H1 (cell line): Measurements from ENCODE around the gene HOXB6. TPM values are rescaled to one million over a fixed set of nuclear protein-coding genes. Genes with fewer than 3 reads are reported as not detected.
A peak's percentile ranks its signal among the peaks of the same experiment; 100 is the strongest.

ENCODE experiments used
- CTCF ChIA-PET: fragments of 300-600 bp; sonication (Branson Sonifier 250); formaldehyde crosslinking; loops from one replicate; lab custom pipeline; 2021; ENCODE audit not compliant: partially characterized antibody; lab: Charles Lee
- POLR2A ChIA-PET: fragments of 300-600 bp; sonication (Branson Sonifier 250); formaldehyde crosslinking; loops from one replicate; lab custom pipeline; 2021; ENCODE audit warnings: inconsistent platforms; ENCODE audit not compliant: partially characterized antibody; lab: Charles Lee
- DNase-seq, 2 experiments: peaks; one replicate each; pipeline versions ENCODE4 v3.0.0 to v3.0.0-alpha.2; 2010 to 2022; ENCODE audit warnings: low spot score in 2 of 2, low read depth in 1 of 2, mixed read lengths in 1 of 2
- FAIRE-seq: peaks from 2 replicates; lab custom pipeline; 2011; peaks lifted over from hg19 to GRCh38; lab: Jason Lieb, UNC
- H2AFZ ChIP-seq: 2 replicates; pipeline ENCODE4 v1.8.1; 2012; ENCODE audit warnings: low read length, inconsistent platforms
- H2AK5ac ChIP-seq: 2 replicates; pipeline ENCODE4 v1.6.1; 2013; ENCODE audit warnings: low read depth, low read length
- H2BK120ac ChIP-seq: replicated peaks from 2 replicates; pipeline ENCODE3; 2013; ENCODE audit warnings: low read depth, low read length, inconsistent platforms
- H2BK12ac ChIP-seq: 2 replicates; pipeline ENCODE4 v1.6.1; 2013; ENCODE audit warnings: low read depth, low read length
- H2BK15ac ChIP-seq: 2 replicates; pipeline ENCODE4 v1.6.1; 2013; ENCODE audit warnings: low read length
- H2BK20ac ChIP-seq: 2 replicates; pipeline ENCODE4 v1.6.1; 2013; ENCODE audit warnings: low read length
- H2BK5ac ChIP-seq: 2 replicates; pipeline ENCODE4 v1.6.1; 2013; ENCODE audit warnings: low read depth, low read length
- H3K14ac ChIP-seq: 2 replicates; pipeline ENCODE4 v1.6.1; 2013; ENCODE audit warnings: inconsistent platforms; ENCODE audit not compliant: insufficient read length
- H3K18ac ChIP-seq: 2 replicates; pipeline ENCODE4 v1.6.1; 2013; ENCODE audit warnings: low read length; ENCODE audit errors: extremely low read depth
- H3K23ac ChIP-seq: 2 replicates; pipeline ENCODE4 v1.6.1; 2013; ENCODE audit warnings: inconsistent platforms; ENCODE audit not compliant: insufficient read length
- H3K23me2 ChIP-seq: 2 replicates; pipeline ENCODE4 v1.6.1; 2013; ENCODE audit warnings: low read depth, low read length
- H3K27ac ChIP-seq: 2 replicates; pipeline ENCODE4 v1.6.1; 2011; ENCODE audit warnings: low read depth, low read length, inconsistent platforms
- H3K27me3 ChIP-seq, 4 experiments: replicated peaks in 1 of 4; 1 replicate in 1 of 4; 2 replicates in 3 of 4; pipeline versions ENCODE4 v1.6.1 to v1.8.1; 2011 to 2013; ENCODE audit warnings: low read length in 3 of 4, mild to moderate bottlenecking in 3 of 4, inconsistent platforms in 2 of 4, mixed read lengths in 2 of 4, moderate library complexity in 1 of 4; ENCODE audit not compliant: control insufficient read depth in 3 of 4, insufficient read depth in 3 of 4; ENCODE audit errors: extremely low read depth in 1 of 4
- H3K36me3 ChIP-seq, 4 experiments: 2 replicates each; pipeline versions ENCODE4 v1.6.1 to v1.8.1; 2011 to 2013; ENCODE audit warnings: mild to moderate bottlenecking in 4 of 4, low read length in 3 of 4, moderate library complexity in 2 of 4, control low read depth in 1 of 4, inconsistent platforms in 1 of 4; ENCODE audit not compliant: insufficient read depth in 4 of 4, control insufficient read depth in 2 of 4
- H3K4ac ChIP-seq: replicated peaks from 2 replicates; pipeline ENCODE3; 2013; ENCODE audit warnings: low read length, low read depth, mixed read lengths, inconsistent platforms; ENCODE audit not compliant: insufficient read length
- H3K4me1 ChIP-seq, 4 experiments: replicated peaks in 1 of 4; 1 replicate in 1 of 4; 2 replicates in 3 of 4; pipeline versions ENCODE4 v1.6.1 to v1.8.1; 2011 to 2013; ENCODE audit warnings: low read length in 3 of 4, inconsistent platforms in 2 of 4, mixed read lengths in 1 of 4; ENCODE audit not compliant: insufficient read depth in 4 of 4, control insufficient read depth in 3 of 4
- H3K4me2 ChIP-seq, 2 experiments: 2 replicates each; pipeline versions ENCODE4 v1.6.1 to v1.8.1; 2011 to 2013; ENCODE audit warnings: low read depth in 2 of 2, low read length in 2 of 2, control low read depth in 1 of 2, inconsistent platforms in 1 of 2, mild to moderate bottlenecking in 1 of 2; ENCODE audit not compliant: insufficient read depth in 1 of 2
- H3K4me3 ChIP-seq, 4 experiments: fragments of 200-600, 300-600 bp in 1 of 4; sonication (generic), shearing (Covaris generic), sonication (Bioruptor Twin) in 1 of 4; 2 replicates each; pipeline versions ENCODE4 v1.5.1 to v1.8.1; 2011 to 2016; ENCODE audit warnings: low read length in 4 of 4, low read depth in 3 of 4, control low read depth in 2 of 4, inconsistent platforms in 2 of 4, mild to moderate bottlenecking in 2 of 4, mixed read lengths in 1 of 4, moderate library complexity in 1 of 4; ENCODE audit not compliant: insufficient read depth in 2 of 4; ENCODE audit errors: extremely low read depth in 1 of 4
- H3K56ac ChIP-seq: replicated peaks from 2 replicates; pipeline ENCODE3; 2013; ENCODE audit warnings: low read depth, mild to moderate bottlenecking, mixed read lengths, low read length, inconsistent platforms; ENCODE audit not compliant: insufficient read length
- H3K79me1 ChIP-seq: 2 replicates; pipeline ENCODE4 v1.6.1; 2013; ENCODE audit warnings: low read depth, low read length, control low read depth
- H3K79me2 ChIP-seq, 2 experiments: 2 replicates each; pipeline versions ENCODE4 v1.6.1 to v1.8.1; 2012 to 2013; ENCODE audit warnings: low read length in 2 of 2, mild to moderate bottlenecking in 2 of 2, inconsistent platforms in 1 of 2; ENCODE audit not compliant: insufficient read depth in 2 of 2, control insufficient read depth in 1 of 2
- H3K9ac ChIP-seq, 4 experiments: replicated peaks in 1 of 4; 1 replicate in 1 of 4; 2 replicates in 3 of 4; pipeline versions ENCODE4 v1.6.1 to v1.8.1; 2011 to 2013; ENCODE audit warnings: low read depth in 3 of 4, low read length in 3 of 4, control low read depth in 2 of 4, mild to moderate bottlenecking in 2 of 4, moderate library complexity in 2 of 4, inconsistent platforms in 1 of 4; ENCODE audit errors: extremely low read depth in 1 of 4
- H3K9me3 ChIP-seq, 2 experiments: 2 replicates each; pipeline versions ENCODE4 v1.6.1 to v1.8.1; 2012 to 2013; ENCODE audit warnings: mild to moderate bottlenecking in 2 of 2, moderate library complexity in 2 of 2, control low read depth in 1 of 2, inconsistent platforms in 1 of 2, low read depth in 1 of 2, low read length in 1 of 2, mixed read lengths in 1 of 2; ENCODE audit not compliant: insufficient read depth in 2 of 2
- H4K20me1 ChIP-seq, 2 experiments: replicated peaks in 1 of 2; 2 replicates each; pipeline versions ENCODE3 to v1.8.1; 2011 to 2013; ENCODE audit warnings: inconsistent platforms in 2 of 2, low read length in 2 of 2, mild to moderate bottlenecking in 1 of 2; ENCODE audit not compliant: insufficient read depth in 2 of 2, control insufficient read depth in 1 of 2
- H4K5ac ChIP-seq: 2 replicates; pipeline ENCODE4 v1.6.1; 2013; ENCODE audit warnings: low read length, low read depth, mixed read lengths, inconsistent platforms; ENCODE audit not compliant: insufficient read length
- H4K8ac ChIP-seq: 2 replicates; pipeline ENCODE4 v1.8.0; 2013; ENCODE audit warnings: mild to moderate bottlenecking, moderate library complexity, low read length, inconsistent platforms; ENCODE audit not compliant: insufficient read depth; ENCODE audit errors: extremely low read depth
- H4K91ac ChIP-seq: replicated peaks from 2 replicates; pipeline ENCODE3; 2013; ENCODE audit warnings: low read length, mixed read lengths, inconsistent platforms; ENCODE audit not compliant: insufficient read length
- EZH2 ChIP-seq: fragments of 200-600 bp; sonication (generic); IDR thresholded peaks from 2 replicates; pipeline ENCODE4 v1.7.1; 2012; ENCODE audit warnings: low read depth, mild to moderate bottlenecking, moderate library complexity, low read length, inconsistent platforms; ENCODE audit not compliant: severe bottlenecking
- RFX5 ChIP-seq: IDR thresholded peaks from 2 replicates; pipeline ENCODE4 v1.6.1; 2011; ENCODE audit warnings: low read depth, low read length, improper control_type of control experiment, borderline replicate concordance
- RNF2 ChIP-seq: fragments of 200-900, 300-1000 bp; sonication (generic); IDR thresholded peaks from 2 replicates; pipeline ENCODE4 v1.7.1; 2016; ENCODE audit warnings: borderline replicate concordance, low read depth, mild to moderate bottlenecking, antibody characterized with exemption, low read length; ENCODE audit not compliant: poor library complexity, severe bottlenecking; ENCODE audit errors: missing control alignments
- SUZ12 ChIP-seq: fragments of 200-600 bp; sonication (generic); IDR thresholded peaks from 2 replicates; pipeline ENCODE4 v1.6.1; 2012; ENCODE audit warnings: mild to moderate bottlenecking, inconsistent platforms, low read length, moderate library complexity, mixed read lengths
- WGBS, 2 experiments: shearing (Covaris generic) in 1 of 2; methylation state at CpG; one replicate each; pipeline versions ENCODE4 v1.1.6 to v1.1.7; 2013 to 2015; ENCODE audit warnings: low lambda C conversion rate in 2 of 2, mixed read lengths in 2 of 2, inconsistent platforms in 1 of 2, low coverage in 1 of 2, missing lambda C conversion rate in 1 of 2; ENCODE audit not compliant: insufficient replicate concordance in 2 of 2, insufficient coverage in 1 of 2, insufficient read length in 1 of 2; ENCODE audit errors: extremely low coverage in 1 of 2, missing lambda C conversion rate in 1 of 2; 5-methylcytosine and 5-hydroxymethylcytosine counted together
- polyA plus RNA-seq, 7 experiments: library from polyadenylated mRNA; depleted of rRNA in 3 of 7; stranded (reverse) in 5 of 7; unstranded in 2 of 7; fragments of >200 nt in 5 of 7; fragments of 200-250 nt in 2 of 7; gene quantifications; 1 replicate in 5 of 7; 2 replicates in 1 of 7; 4 replicates in 1 of 7; pipeline versions ENCODE4 v1.2.1 to v1.2.3, GENCODE V29; 2011 to 2013; ENCODE audit warnings: missing spikeins in 2 of 7, mixed read lengths in 2 of 7
- total RNA-seq: library from RNA; stranded (reverse); fragmentation: NEBNext Ultra II Directional; extraction: Animal tissue kit (Norgen Biotek cat#: 25700); gene quantifications from 2 replicates; pipeline ENCODE4 v1.2.1, GENCODE V29; 2021

Gene HOXB6
- total and polyA plus RNA-seq, 2 of the 8 experiments (the other 6 are each of a cell fraction or from before 2014, with no cell fraction given) = not detected

DNA sequence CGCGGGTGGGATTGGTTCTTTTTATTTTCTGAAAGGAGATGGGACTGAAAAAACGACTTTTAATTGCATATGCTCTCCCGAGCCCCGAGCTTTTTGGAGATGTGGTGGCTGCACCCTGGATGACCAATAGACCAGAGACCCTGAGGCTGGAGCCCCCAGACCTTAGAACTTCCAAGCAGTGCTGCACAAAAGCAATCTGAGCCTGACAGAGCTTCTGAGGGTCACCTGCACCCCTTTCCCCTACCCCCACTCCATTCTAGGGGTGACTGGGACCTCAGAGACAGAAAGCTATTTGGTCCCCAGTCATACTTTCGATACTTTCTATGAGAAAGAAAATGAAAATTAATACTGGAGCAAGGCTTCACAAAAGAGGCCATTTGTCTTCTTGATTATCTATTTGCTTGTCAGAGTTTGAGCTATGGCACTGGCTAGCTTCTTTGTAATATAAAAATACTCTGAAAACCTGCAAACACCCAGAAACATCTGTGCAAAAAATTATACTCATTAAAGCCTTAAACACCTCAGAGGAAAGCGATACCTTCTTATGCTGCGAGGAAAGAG lies 30.2 kb downstream of the HOXB6 start:
- H4K20me1 ChIP-seq = peaks cover 18 to 44% of the 10 kb centered on the region in 2 experiments
- ChIA-PET CTCF (interaction anchor here (0.7 to 1.4 kb wide), 7 partner anchors 10 to 253 kb away, joined by 3 to 4 read pairs (median 3); no protein-coding TSS in a partner anchor), POLR2A (no interaction called here)
- H3K79me1 ChIP-seq = no peaks in the 10 kb centered on the region
- H3K4me1 ChIP-seq = peaks cover 0 to 9% (median 3%) of the 10 kb centered on the region in 4 experiments; a peak in 4 of 7 replicates
- no peak overlapping the region for H2BK15ac ChIP-seq
- FAIRE-seq (no peak), DNase-seq (no peak)
- no peak overlapping the region for H4K8ac ChIP-seq
- TF ChIP-seq SUZ12 (peak; percentile 70), EZH2 (peak; percentile 89), RNF2 (peak; percentile 87), RFX5 (no peak)
- H3K27ac ChIP-seq = no peak overlapping the region
- no peak overlapping the region for H3K18ac ChIP-seq
- no peak overlapping the region for H3K9ac ChIP-seq
- H2BK5ac ChIP-seq = no peak overlapping the region
- WGBS, 2 experiments = 24% methylated on average over 8 of the region's 8 CpGs; no CpG with 5 or more reads in 1 of the 2 experiments
- no peaks in the 10 kb centered on the region; a peak in 1 of 8 replicates for H3K36me3 ChIP-seq
- no peak overlapping the region for H3K4me2 ChIP-seq
- H2BK12ac ChIP-seq = no peak overlapping the region
- H3K56ac ChIP-seq = no peak overlapping the region
- H3K9me3 ChIP-seq = no peaks in the 10 kb centered on the region
- H3K4ac ChIP-seq = no peak overlapping the region
- no peak overlapping the region for H3K14ac ChIP-seq
- H2BK20ac ChIP-seq = no peak overlapping the region
- H2AFZ ChIP-seq = no peak overlapping the region
- no peaks in the 10 kb centered on the region for H3K79me2 ChIP-seq
- no peak overlapping the region for H3K23ac ChIP-seq
- no peak overlapping the region for H3K4me3 ChIP-seq
- peaks cover 99 to 100% (median 100%) of the 10 kb centered on the region in 4 experiments for H3K27me3 ChIP-seq
- no peak overlapping the region for H2BK120ac ChIP-seq
- H4K5ac ChIP-seq = no peak overlapping the region
- no peak overlapping the region for H4K91ac ChIP-seq
- no peaks in the 10 kb centered on the region for H3K23me2 ChIP-seq
- H2AK5ac ChIP-seq = no peak overlapping the region
